Upper lobe of left lung (tissue), 4 donors: Measurements from ENCODE around the gene NR3C2.

Experiments used
- POLR2A ChIP-seq, 4 donors: fragments of 450-650 bp; IDR thresholded peaks; one replicate each; pipeline ENCODE4 v1.5.1; 2016 to 2017; ENCODE audit warnings: antibody characterized with exemption in 4 of 4, mild to moderate bottlenecking in 2 of 4
- POLR2AphosphoS5 ChIP-seq, 2 donors: sonication (generic); formaldehyde crosslinking; IDR thresholded peaks; one replicate each; pipeline ENCODE4 v1.5.1; 2017; ENCODE audit warnings: antibody characterized with exemption in 2 of 2
- TF ChIP-seq, protein P1 (sequence below), 6 experiments: fragments of 450-650 bp in 4 of 6; fragments of 200-600 bp in 2 of 6; sonication (generic) in 2 of 6; IDR thresholded peaks; one replicate each; pipeline ENCODE4 v1.5.1; 2016 to 2019; ENCODE audit warnings: antibody characterized with exemption in 6 of 6

DNA sequence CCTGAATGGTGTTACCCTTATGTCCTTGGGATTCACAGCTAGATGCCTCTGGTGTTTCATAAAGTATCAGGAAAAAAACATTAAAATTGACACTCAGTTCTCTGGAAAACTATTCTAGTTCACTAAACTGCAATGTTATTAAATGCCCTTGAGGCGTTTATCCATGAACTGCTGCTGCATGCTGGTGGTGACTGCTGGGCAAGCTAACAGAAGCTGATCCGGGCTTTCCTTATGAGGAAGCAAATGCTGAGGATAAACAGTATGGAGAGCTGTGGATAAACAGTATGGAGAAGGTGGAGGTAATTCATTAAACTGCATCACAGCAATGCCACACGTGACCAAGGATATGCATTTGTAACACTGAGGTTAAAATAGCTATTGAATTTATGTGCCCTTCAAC is 227.0 kb downstream of the NR3C2 start:
- no peak for TF ChIP-seq POLR2A (IDR thresholded peaks at IDR 0.05)
- no peak for TF ChIP-seq POLR2AphosphoS5 (IDR thresholded peaks at IDR 0.05)
- TF ChIP-seq, protein P1, sequence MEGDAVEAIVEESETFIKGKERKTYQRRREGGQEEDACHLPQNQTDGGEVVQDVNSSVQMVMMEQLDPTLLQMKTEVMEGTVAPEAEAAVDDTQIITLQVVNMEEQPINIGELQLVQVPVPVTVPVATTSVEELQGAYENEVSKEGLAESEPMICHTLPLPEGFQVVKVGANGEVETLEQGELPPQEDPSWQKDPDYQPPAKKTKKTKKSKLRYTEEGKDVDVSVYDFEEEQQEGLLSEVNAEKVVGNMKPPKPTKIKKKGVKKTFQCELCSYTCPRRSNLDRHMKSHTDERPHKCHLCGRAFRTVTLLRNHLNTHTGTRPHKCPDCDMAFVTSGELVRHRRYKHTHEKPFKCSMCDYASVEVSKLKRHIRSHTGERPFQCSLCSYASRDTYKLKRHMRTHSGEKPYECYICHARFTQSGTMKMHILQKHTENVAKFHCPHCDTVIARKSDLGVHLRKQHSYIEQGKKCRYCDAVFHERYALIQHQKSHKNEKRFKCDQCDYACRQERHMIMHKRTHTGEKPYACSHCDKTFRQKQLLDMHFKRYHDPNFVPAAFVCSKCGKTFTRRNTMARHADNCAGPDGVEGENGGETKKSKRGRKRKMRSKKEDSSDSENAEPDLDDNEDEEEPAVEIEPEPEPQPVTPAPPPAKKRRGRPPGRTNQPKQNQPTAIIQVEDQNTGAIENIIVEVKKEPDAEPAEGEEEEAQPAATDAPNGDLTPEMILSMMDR (IDR thresholded peaks at IDR 0.05): no peak
